ENCODE data around the gene TENM3. TPM values are rescaled to one million over a fixed set of nuclear protein-coding genes. Genes with fewer than 3 reads are reported as not detected.

Gene TENM3
- total RNA-seq, 4 donors from 2014 or later: 0.64 to 5.5 (median 2.1) TPM

GRCh38 chr4:182338063-182338462, 94.9 kb downstream of the TENM3 start:
- Histone ChIP-seq H3K27ac (no peak overlapping the region), H3K27me3 (peaks cover 0 to 43% (median 0%) of the 10 kb centered on the region in 4 donors), H3K36me3 (no peaks in the 10 kb centered on the region), H3K4me3 (no peak overlapping the region), H3K4me1 (peaks cover 0 to 14% (median 0%) of the 10 kb centered on the region in 3 donors), H3K9me3 (no peaks in the 10 kb centered on the region)
- no peak for TF ChIP-seq CTCF (IDR thresholded peaks at IDR 0.05)
- no peak for TF ChIP-seq POLR2A (IDR thresholded peaks at IDR 0.05)
- no peak for DNase-seq
- intact Hi-C loops (cut with DNase I): no loop called here
- 49 to 59% methylated on average over 3 of the region's 3 CpGs for WGBS, 2 donors

- no peak for TF ChIP-seq POLR2A (IDR thresholded peaks at IDR 0.05)
- TF ChIP-seq CTCF (IDR thresholded peaks at IDR 0.05): no peak
- Histone ChIP-seq H3K4me3 (no peak overlapping the region), H3K36me3 (no peaks in the 10 kb centered on the region), H3K27ac (no peak overlapping the region), H3K4me1 (peaks cover 0 to 14% (median 0%) of the 10 kb centered on the region in 3 donors), H3K9me3 (no peaks in the 10 kb centered on the region), H3K27me3 (peaks cover 0 to 50% (median 0%) of the 10 kb centered on the region in 4 donors)
- WGBS, 2 donors: 25 to 42% methylated on average over 2 of the region's 2 CpGs
- intact Hi-C loops (cut with DNase I): no loop called here
- no peak for DNase-seq
Measured at GRCh38 chr4:182338746-182339145, 95.5 kb downstream of the TENM3 start.

GRCh38 chr4:182339221-182339641, 96.0 kb downstream of the TENM3 start:
- WGBS, 2 donors: 22 to 28% methylated on average over 4 of the region's 4 CpGs
- TF ChIP-seq POLR2A (IDR thresholded peaks at IDR 0.05): no peak
- no peak for TF ChIP-seq CTCF (IDR thresholded peaks at IDR 0.05)
- no peaks in the 10 kb centered on the region for H3K36me3 ChIP-seq
- peaks cover 0 to 50% (median 0%) of the 10 kb centered on the region in 4 donors for H3K27me3 ChIP-seq
- H3K27ac ChIP-seq: no peak overlapping the region
- intact Hi-C loops (cut with DNase I): no loop called here
- no peak for DNase-seq
- H3K4me1 ChIP-seq: peaks cover 0 to 14% (median 0%) of the 10 kb centered on the region in 3 donors
- no peaks in the 10 kb centered on the region for H3K9me3 ChIP-seq
- no peak overlapping the region for H3K4me3 ChIP-seq

- WGBS, 2 donors: 70 to 80% methylated on average over 3 to 4 of the region's 4 CpGs
- peaks cover 0 to 43% (median 0%) of the 10 kb centered on the region in 4 donors for H3K27me3 ChIP-seq
- H3K9me3 ChIP-seq: no peaks in the 10 kb centered on the region
- no peak for TF ChIP-seq POLR2A (IDR thresholded peaks at IDR 0.05)
- no peak for DNase-seq
- H3K4me3 ChIP-seq: no peak overlapping the region
- H3K36me3 ChIP-seq: no peaks in the 10 kb centered on the region
- no peak overlapping the region for H3K27ac ChIP-seq
- H3K4me1 ChIP-seq: peaks cover 0 to 14% (median 0%) of the 10 kb centered on the region in 3 donors
- intact Hi-C loops (cut with DNase I): no loop called here
Measured at GRCh38 chr4:182343453-182343852, 100.3 kb downstream of the TENM3 start.

GRCh38 chr4:182344968-182345367, 101.8 kb downstream of the TENM3 start:
- no peaks in the 10 kb centered on the region for H3K9me3 ChIP-seq
- intact Hi-C loops (cut with DNase I): no loop called here
- H3K4me1 ChIP-seq: peaks cover 0 to under 1% (median 0%) of the 10 kb centered on the region in 3 donors
- 75 to 83% methylated on average over 6 of the region's 6 CpGs for WGBS, 2 donors
- TF ChIP-seq CTCF (IDR thresholded peaks at IDR 0.05) (no peak), POLR2A (IDR thresholded peaks at IDR 0.05) (no peak)
- no peak overlapping the region for H3K27ac ChIP-seq
- H3K4me3 ChIP-seq: no peak overlapping the region
- no peaks in the 10 kb centered on the region for H3K36me3 ChIP-seq
- no peak for DNase-seq
- peaks cover 0 to 40% (median 0%) of the 10 kb centered on the region in 4 donors for H3K27me3 ChIP-seq

- DNase-seq: no peak
- Histone ChIP-seq H3K27me3 (peaks cover 0 to 30% (median 0%) of the 10 kb centered on the region in 4 donors), H3K4me1 (no peaks in the 10 kb centered on the region), H3K27ac (no peak overlapping the region), H3K36me3 (no peaks in the 10 kb centered on the region), H3K4me3 (no peak overlapping the region), H3K9me3 (no peaks in the 10 kb centered on the region)
- TF ChIP-seq CTCF (IDR thresholded peaks at IDR 0.05) (no peak), POLR2A (IDR thresholded peaks at IDR 0.05) (no peak)
- intact Hi-C loops (cut with DNase I): no loop called here
- WGBS, 2 donors: 71 to 86% methylated on average over 7 of the region's 7 CpGs
Measured at GRCh38 chr4:182346250-182346649, 103.0 kb downstream of the TENM3 start.

Measured in esophagus squamous epithelium (tissue), 5 donors.